ENCODE measurements around the gene BCL2L1. TPM values are rescaled to one million over a fixed set of nuclear protein-coding genes. Genes with fewer than 3 reads are reported as not detected.
"Not testable (repeated sequence)": the region's sequence is repeated elsewhere in the genome, so short reads cannot be mapped to it uniquely, and the experiment has no call there.

The BCL2L1 gene
- total RNA-seq, 2 donors from 2014 or later = 96.2 to 103 TPM

DNA sequence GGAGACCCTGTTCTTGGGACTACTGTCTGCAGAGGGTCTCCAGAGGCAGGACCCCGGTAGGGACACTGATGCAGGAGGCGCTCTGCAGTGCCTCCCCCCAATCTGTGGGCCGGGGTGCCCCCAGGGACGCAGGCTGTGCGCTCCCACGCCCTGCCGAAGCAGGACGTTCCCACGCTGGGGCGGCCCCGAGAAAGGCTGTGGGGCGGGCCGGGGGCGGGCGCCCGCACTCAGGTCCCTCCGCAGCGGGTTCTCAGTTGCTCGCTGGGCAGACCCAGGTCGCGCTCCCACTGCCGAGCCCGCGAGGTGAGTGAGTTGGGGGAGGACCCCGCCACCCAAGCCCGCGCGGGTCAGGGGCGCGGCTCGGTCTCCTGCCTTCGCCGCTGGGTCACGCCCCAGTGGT lies 85.0 kb downstream of the BCL2L1 start, which contains the start of gene COX4I2:
COX4I2 (plus strand) TSS at position 253 of the 400 bp plus-strand sequence. CDS start 1,106 bp downstream, outside the sequence.
- WGBS, 2 donors = 38 to 50% methylated on average over 2 to 34 of the region's 34 CpGs
- intact Hi-C loops (cut with DNase I) = no loop called here
- H3K27me3 ChIP-seq = peaks cover 0 to 12% of the 10 kb centered on the region in 2 donors
- no peak within 1 kb of the TSS for H3K4me3 ChIP-seq
- H3K4me1 ChIP-seq = no peaks in the 10 kb centered on the region
- no peak for ATAC-seq
- no peak within 1 kb of the TSS for H3K27ac ChIP-seq
- H3K36me3 ChIP-seq (replicated peaks in 1 of 2; ENCODE audit: insufficient read depth in 1 of 2, low read depth in 2 of 2) = no peaks in the 10 kb centered on the region
- no peak for DNase-seq
- no peaks in the 10 kb centered on the region for H3K9me3 ChIP-seq
- TF ChIP-seq POLR2A (IDR thresholded peaks at IDR 0.05) (no peak), CTCF (IDR thresholded peaks at IDR 0.05) (no peak)

DNA sequence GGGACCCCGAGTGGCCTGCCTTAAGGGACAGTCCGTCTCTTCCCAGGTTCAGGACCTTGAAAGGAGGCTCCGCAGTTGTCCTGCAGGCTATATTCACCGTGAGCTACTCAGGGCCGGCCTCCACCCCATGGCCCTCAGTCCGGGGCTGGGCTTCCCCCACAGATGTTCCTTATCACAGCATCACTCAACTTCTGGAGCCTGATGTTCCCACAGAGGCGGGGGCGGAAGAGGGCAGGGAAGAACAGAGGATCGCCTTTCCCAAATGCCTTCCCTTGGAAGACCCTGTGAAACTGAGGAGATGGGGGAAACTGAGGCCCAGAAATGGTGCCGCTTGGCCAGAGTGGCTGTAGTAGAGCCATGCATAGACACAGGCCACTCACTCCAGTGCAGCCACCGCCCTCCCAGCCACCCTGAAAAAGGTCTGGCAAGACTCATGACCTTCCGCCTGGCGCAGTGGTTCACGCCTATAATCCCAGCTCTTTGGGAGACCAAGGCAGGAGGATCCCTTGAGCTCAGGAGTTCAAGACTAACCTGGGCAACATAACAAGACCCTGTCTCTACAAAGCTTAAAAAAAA lies 89.2 kb downstream of the BCL2L1 start:
- no peaks in the 10 kb centered on the region for H3K36me3 ChIP-seq (replicated peaks in 1 of 2; ENCODE audit: insufficient read depth in 1 of 2, low read depth in 2 of 2)
- H3K27ac ChIP-seq = no peak overlapping the region
- intact Hi-C loops (cut with DNase I) = no loop called here
- WGBS, 2 donors = 88 to 94% methylated on average over 3 to 12 of the region's 14 CpGs
- peaks cover 0 to 4% of the 10 kb centered on the region in 2 donors for H3K27me3 ChIP-seq
- DNase-seq (no peak), ATAC-seq (no peak)
- H3K4me3 ChIP-seq = no peak overlapping the region
- H3K9me3 ChIP-seq = no peaks in the 10 kb centered on the region
- H3K4me1 ChIP-seq = no peaks in the 10 kb centered on the region
- TF ChIP-seq CTCF (IDR thresholded peaks at IDR 0.05) = no peak
- no peak for TF ChIP-seq POLR2A (IDR thresholded peaks at IDR 0.05)

DNA sequence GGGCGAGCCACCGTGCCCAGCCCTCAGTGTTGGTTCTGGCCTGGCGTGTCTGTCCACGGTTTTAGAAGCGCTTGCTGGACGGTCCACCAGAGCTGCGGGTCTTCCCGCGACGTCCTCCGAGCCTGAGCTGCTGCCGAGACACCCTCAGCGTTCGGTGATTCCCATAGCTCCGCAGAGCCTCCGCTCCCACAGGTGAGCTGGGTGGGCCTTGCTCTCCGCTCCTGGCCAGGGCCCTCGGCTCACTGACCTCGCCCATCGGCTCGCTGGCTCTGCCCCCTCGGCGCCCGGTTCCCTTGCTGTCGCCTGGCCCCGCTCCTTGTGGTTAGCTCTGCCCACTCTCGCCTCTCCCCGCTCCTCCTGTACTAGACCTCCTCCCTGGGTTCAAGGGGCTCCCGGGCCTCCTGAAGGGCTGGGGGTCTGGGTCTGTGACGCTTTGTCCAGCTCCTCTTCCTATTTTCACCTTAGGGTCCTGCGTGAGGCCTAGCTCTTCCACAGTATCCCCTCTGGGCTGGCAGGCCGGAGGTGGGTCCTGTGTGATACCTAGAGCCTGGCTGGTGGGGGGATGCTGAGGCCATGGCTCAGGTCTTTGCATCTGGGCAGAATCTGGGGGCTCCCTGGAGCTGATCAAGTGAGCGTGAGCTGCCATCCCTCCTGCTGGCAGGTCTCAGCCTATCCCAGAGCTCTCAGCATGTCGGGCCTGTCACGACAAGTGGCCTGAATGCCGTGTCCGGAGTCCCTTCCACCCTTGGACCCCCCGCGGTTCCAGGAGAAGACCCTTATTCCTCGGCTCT lies 89.9 kb downstream of the BCL2L1 start:
- no peak for ATAC-seq

GRCh38 chr20:31630187-31630790 lies 92.4 kb downstream of the BCL2L1 start:
- ATAC-seq = peak; percentile 42
- no peaks in the 10 kb centered on the region for H3K36me3 ChIP-seq (replicated peaks in 1 of 2; ENCODE audit: insufficient read depth in 1 of 2, low read depth in 2 of 2)
- H3K27me3 ChIP-seq = no peaks in the 10 kb centered on the region
- 41 to 49% methylated on average over 2 of the region's 2 CpGs for WGBS, 2 donors
- peak; percentile 39 to 79 (median 63) for DNase-seq
- no peak overlapping the region for H3K4me3 ChIP-seq
- no peaks in the 10 kb centered on the region for H3K4me1 ChIP-seq
- H3K27ac ChIP-seq = no peak overlapping the region
- intact Hi-C loops (cut with DNase I) = no loop called here
- no peaks in the 10 kb centered on the region for H3K9me3 ChIP-seq
- no peak for TF ChIP-seq POLR2A (IDR thresholded peaks at IDR 0.05)
- TF ChIP-seq CTCF (IDR thresholded peaks at IDR 0.05) = no peak

More for the DNA sequence above, 89.9 kb downstream of the BCL2L1 start:
- H3K27me3 ChIP-seq = no peaks in the 10 kb centered on the region
- intact Hi-C loops (cut with DNase I) = no loop called here
- H3K4me3 ChIP-seq = no peak overlapping the region
- no peaks in the 10 kb centered on the region for H3K9me3 ChIP-seq
- H3K27ac ChIP-seq = no peak overlapping the region
- WGBS, 2 donors = 86 to 98% methylated on average over 27 to 36 of the region's 40 CpGs
- H3K36me3 ChIP-seq (replicated peaks in 1 of 2; ENCODE audit: insufficient read depth in 1 of 2, low read depth in 2 of 2) = no peaks in the 10 kb centered on the region
- no peak for TF ChIP-seq POLR2A (IDR thresholded peaks at IDR 0.05)
- TF ChIP-seq CTCF (IDR thresholded peaks at IDR 0.05) = no peak
- DNase-seq = no peak
- no peaks in the 10 kb centered on the region for H3K4me1 ChIP-seq

- WGBS, 2 donors = 63 to 76% methylated on average over 2 of the region's 2 CpGs
- DNase-seq; H3K27me3 ChIP-seq; H3K9me3 ChIP-seq; H3K36me3 ChIP-seq (replicated peaks in 1 of 2; ENCODE audit: insufficient read depth in 1 of 2, low read depth in 2 of 2); ATAC-seq; H3K27ac ChIP-seq; H3K4me3 ChIP-seq; H3K4me1 ChIP-seq; intact Hi-C loops (cut with DNase I): not testable (repeated sequence)
Measured at GRCh38 chr20:31628057-31628456, 94.6 kb downstream of the BCL2L1 start.

- H3K27me3 ChIP-seq; H3K4me3 ChIP-seq; ATAC-seq; H3K9me3 ChIP-seq; intact Hi-C loops (cut with DNase I); H3K27ac ChIP-seq; H3K36me3 ChIP-seq (replicated peaks in 1 of 2; ENCODE audit: insufficient read depth in 1 of 2, low read depth in 2 of 2); DNase-seq: not testable (repeated sequence)
- WGBS, 2 donors = 88 to 90% methylated on average over 8 of the region's 8 CpGs
- H3K4me1 ChIP-seq = peaks cover 16% of the 10 kb centered on the region
Measured at GRCh38 chr20:31626534-31626933, 96.1 kb downstream of the BCL2L1 start.

- Histone ChIP-seq H3K4me1 (peaks cover 16% of the 10 kb centered on the region), H3K27ac (peak overlapping the region in 3 of 4 donors; percentile 60 to 77 (median 65))
- intact Hi-C loops (cut with DNase I); ATAC-seq; H3K4me3 ChIP-seq; DNase-seq; H3K9me3 ChIP-seq; H3K27me3 ChIP-seq; H3K36me3 ChIP-seq (replicated peaks in 1 of 2; ENCODE audit: insufficient read depth in 1 of 2, low read depth in 2 of 2): not testable (repeated sequence)
- 94 to 95% methylated on average over 6 of the region's 6 CpGs for WGBS, 2 donors
Measured at GRCh38 chr20:31623123-31623505, 99.6 kb downstream of the BCL2L1 start.

All from body of pancreas (tissue), 4 donors.